ENCODE measurements around the gene CAPS. TPM values are rescaled to one million over a fixed set of nuclear protein-coding genes. Genes with fewer than 3 reads are reported as not detected.

Gene CAPS
- total and polyA plus RNA-seq, 12 donors, result 1.3 to 14.1 (median 3.0) TPM

- peaks cover 45 to 100% (median 95%) of the 10 kb centered on the region in 9 donors for H3K4me1 ChIP-seq
- ATAC-seq (no peak), DNase-seq (no peak)
- WGBS, 2 donors, result 68 to 70% methylated on average over 10 of the region's 10 CpGs
- no peak overlapping the region for H3K4me3 ChIP-seq
- peaks cover 0 to 11% (median 0%) of the 10 kb centered on the region in 9 donors for H3K36me3 ChIP-seq
- intact Hi-C loops (cut with DNase I), result loop anchor here in 1 of 10 donors (10.0 kb wide), 1 partner anchor 612 kb away; the partner anchor contains the start of gene PTPRS
- peak overlapping the region in 2 of 10 donors; percentile 20 to 21 for H3K27ac ChIP-seq
- H3K9me3 ChIP-seq, result no peaks in the 10 kb centered on the region
- H3K27me3 ChIP-seq, result no peaks in the 10 kb centered on the region
- no peak for TF ChIP-seq CTCF (IDR thresholded peaks at IDR 0.05)
Observed at GRCh38 chr19:5957170-5957569, 43.1 kb downstream of the CAPS start.

- Histone ChIP-seq H3K4me1 (peaks cover 42 to 100% (median 95%) of the 10 kb centered on the region in 9 donors), H3K4me3 (no peak overlapping the region), H3K9me3 (no peaks in the 10 kb centered on the region), H3K36me3 (peaks cover 0 to 11% (median 0%) of the 10 kb centered on the region in 9 donors), H3K27ac (peak overlapping the region in 4 of 10 donors; percentile 12 to 55 (median 35)), H3K27me3 (no peaks in the 10 kb centered on the region)
- TF ChIP-seq CTCF (IDR thresholded peaks at IDR 0.05), result no peak
- 88 to 90% methylated on average over 21 of the region's 21 CpGs for WGBS, 2 donors
- intact Hi-C loops (cut with DNase I), result loop anchor here in 1 of 10 donors (10.0 kb wide), 1 partner anchor 613 kb away; the partner anchor contains the start of gene PTPRS
- DNase-seq, result no peak
- no peak for ATAC-seq
Observed at GRCh38 chr19:5958074-5958850, 44.2 kb downstream of the CAPS start.

GRCh38 chr19:5958851-5959122 lies 44.7 kb downstream of the CAPS start:
- Histone ChIP-seq H3K27ac (peak overlapping the region in 5 of 10 donors; percentile 17 to 55 (median 52)), H3K4me3 (no peak overlapping the region), H3K9me3 (no peaks in the 10 kb centered on the region), H3K4me1 (peaks cover 39 to 100% (median 91%) of the 10 kb centered on the region in 9 donors), H3K27me3 (no peaks in the 10 kb centered on the region), H3K36me3 (peaks cover 0 to 11% (median 0%) of the 10 kb centered on the region in 9 donors)
- TF ChIP-seq CTCF (IDR thresholded peaks at IDR 0.05), result no peak
- 88 to 89% methylated on average over 10 of the region's 10 CpGs for WGBS, 2 donors
- ATAC-seq (no peak), DNase-seq (no peak)
- intact Hi-C loops (cut with DNase I), result loop anchor here in 1 of 10 donors (10.0 kb wide), 1 partner anchor 614 kb away; the partner anchor contains the start of gene PTPRS

GRCh38 chr19:5959260-5960004 lies 45.4 kb downstream of the CAPS start:
- DNase-seq (no peak), ATAC-seq (no peak)
- TF ChIP-seq CTCF (IDR thresholded peaks at IDR 0.05), result no peak
- H3K27ac ChIP-seq, result peak overlapping the region in 9 of 10 donors; percentile 35 to 78 (median 55)
- no peaks in the 10 kb centered on the region for H3K9me3 ChIP-seq
- H3K4me1 ChIP-seq, result peaks cover 32 to 100% (median 91%) of the 10 kb centered on the region in 9 donors
- H3K36me3 ChIP-seq, result peaks cover 0 to 11% (median 0%) of the 10 kb centered on the region in 9 donors
- no peak overlapping the region for H3K4me3 ChIP-seq
- H3K27me3 ChIP-seq, result no peaks in the 10 kb centered on the region
- intact Hi-C loops (cut with DNase I), result loop anchor here in 2 of 10 donors (5.0 to 10.0 kb wide), 2 partner anchors 52 to 615 kb away; partner anchors contain the start of gene PTPRS (in 1 of the 2)
- WGBS, 2 donors, result 66 to 80% methylated on average over 14 of the region's 14 CpGs
